Gastroesophageal sphincter (tissue), 4 donors: ENCODE results near the gene HUS1. TPM values are rescaled to one million over a fixed set of nuclear protein-coding genes. Genes with fewer than 3 reads are reported as not detected.

Experiments
- ATAC-seq: fragments of 150-250 bp; one replicate; pipeline ENCODE4 v1.9.1; 2016; ENCODE audit warnings: mild to moderate bottlenecking, moderate library complexity
- H3K27ac ChIP-seq, 4 donors: fragments of 200-600 bp; sonication (generic) in 3 of 4; 1 replicate in 3 of 4; 2 replicates in 1 of 4; pipeline ENCODE4 v1.5.1; 2016 to 2019
- H3K27me3 ChIP-seq: fragments of 200-600 bp; sonication (generic); one replicate; pipeline ENCODE4 v1.5.1; 2019
- H3K36me3 ChIP-seq, 2 donors: fragments of 200-600 bp; sonication (generic); one replicate each; pipeline ENCODE4 v1.5.1; 2019; ENCODE audit warnings: control low read depth in 1 of 2
- H3K4me1 ChIP-seq, 3 donors: fragments of 200-600 bp; sonication (generic); 1 replicate in 2 of 3; 2 replicates in 1 of 3; pipeline ENCODE4 v1.5.1; 2016 to 2019; ENCODE audit warnings: control low read depth in 2 of 3
- H3K4me3 ChIP-seq, 2 donors: fragments of 200-600 bp; sonication (generic); one replicate each; pipeline ENCODE4 v1.5.1; 2019; ENCODE audit warnings: mild to moderate bottlenecking in 1 of 2, moderate library complexity in 1 of 2
- H3K9me3 ChIP-seq, 3 donors: fragments of 200-600 bp; sonication (generic); one replicate each; pipeline ENCODE4 v1.5.1; 2017 to 2019; ENCODE audit warnings: control low read depth in 2 of 3
- EP300 ChIP-seq: sonication (generic); formaldehyde crosslinking; IDR thresholded peaks from one replicate; pipeline ENCODE4 v1.6.1; 2017; ENCODE audit warnings: antibody characterized with exemption, mild to moderate bottlenecking
- POLR2A ChIP-seq, 2 donors: fragments of 450-650 bp; IDR thresholded peaks; one replicate each; pipeline ENCODE4 v1.6.1; 2017; ENCODE audit warnings: antibody characterized with exemption in 2 of 2, mild to moderate bottlenecking in 2 of 2, moderate library complexity in 1 of 2
- POLR2AphosphoS5 ChIP-seq: sonication (generic); formaldehyde crosslinking; IDR thresholded peaks from one replicate; pipeline ENCODE4 v1.6.1; 2017; ENCODE audit warnings: antibody characterized with exemption
- WGBS, 2 donors: methylation state at CpG; one replicate each; pipeline ENCODE4 v1.1.5; 2018; ENCODE audit warnings: low coverage in 1 of 2; 5-methylcytosine and 5-hydroxymethylcytosine counted together
- total RNA-seq, 4 donors: library from RNA; depleted of rRNA; stranded (reverse); fragments of >200 nt; gene quantifications; one replicate each; pipeline ENCODE4 v1.1.0, GENCODE V29; 2016
- TF ChIP-seq, protein P1 (sequence below), 4 experiments: fragments of 200-600 bp in 2 of 4; fragments of 450-650 bp in 2 of 4; sonication (generic) in 1 of 4; IDR thresholded peaks; one replicate each; pipeline ENCODE4 v1.5.1; 2017 to 2019; ENCODE audit warnings: antibody characterized with exemption in 4 of 4, mild to moderate bottlenecking in 2 of 4, moderate library complexity in 2 of 4

The HUS1 gene
- total RNA-seq, 4 donors from 2014 or later, result 13.7 to 32.7 (median 19.7) TPM

DNA sequence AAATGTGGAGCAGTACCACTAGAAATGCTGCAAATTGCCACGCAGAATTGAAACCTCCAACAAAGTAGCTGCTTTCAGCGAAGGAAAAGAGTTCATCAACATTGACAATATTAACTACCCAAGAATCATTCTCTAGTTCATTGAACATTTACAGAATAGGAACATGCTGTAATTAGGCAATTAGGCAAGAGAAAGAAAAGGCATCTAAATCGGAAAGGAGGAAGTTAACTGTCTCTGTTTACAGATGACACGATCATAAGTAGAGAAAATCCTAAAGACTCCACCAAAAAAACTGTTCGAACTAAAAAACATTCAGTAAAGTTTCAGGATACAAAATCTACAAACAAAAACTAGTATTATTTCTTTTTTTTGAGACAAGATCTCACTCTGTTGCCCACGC, 22.3 kb downstream of the HUS1 start:
- WGBS, 2 donors, result 71 to 72% methylated on average over 6 of the region's 6 CpGs
- Histone ChIP-seq H3K27me3 (no peaks in the 10 kb centered on the region), H3K4me1 (no peaks in the 10 kb centered on the region), H3K27ac (no peak overlapping the region), H3K9me3 (no peaks in the 10 kb centered on the region), H3K36me3 (peaks cover 0 to 54% of the 10 kb centered on the region in 2 donors), H3K4me3 (no peak overlapping the region)
- TF ChIP-seq POLR2AphosphoS5 (no peak), POLR2A (IDR thresholded peaks at IDR 0.05) (no peak), EP300 (no peak)
- TF ChIP-seq, protein P1, sequence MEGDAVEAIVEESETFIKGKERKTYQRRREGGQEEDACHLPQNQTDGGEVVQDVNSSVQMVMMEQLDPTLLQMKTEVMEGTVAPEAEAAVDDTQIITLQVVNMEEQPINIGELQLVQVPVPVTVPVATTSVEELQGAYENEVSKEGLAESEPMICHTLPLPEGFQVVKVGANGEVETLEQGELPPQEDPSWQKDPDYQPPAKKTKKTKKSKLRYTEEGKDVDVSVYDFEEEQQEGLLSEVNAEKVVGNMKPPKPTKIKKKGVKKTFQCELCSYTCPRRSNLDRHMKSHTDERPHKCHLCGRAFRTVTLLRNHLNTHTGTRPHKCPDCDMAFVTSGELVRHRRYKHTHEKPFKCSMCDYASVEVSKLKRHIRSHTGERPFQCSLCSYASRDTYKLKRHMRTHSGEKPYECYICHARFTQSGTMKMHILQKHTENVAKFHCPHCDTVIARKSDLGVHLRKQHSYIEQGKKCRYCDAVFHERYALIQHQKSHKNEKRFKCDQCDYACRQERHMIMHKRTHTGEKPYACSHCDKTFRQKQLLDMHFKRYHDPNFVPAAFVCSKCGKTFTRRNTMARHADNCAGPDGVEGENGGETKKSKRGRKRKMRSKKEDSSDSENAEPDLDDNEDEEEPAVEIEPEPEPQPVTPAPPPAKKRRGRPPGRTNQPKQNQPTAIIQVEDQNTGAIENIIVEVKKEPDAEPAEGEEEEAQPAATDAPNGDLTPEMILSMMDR (IDR thresholded peaks at IDR 0.05), result no peak
- no peak for ATAC-seq

GRCh38 chr7:47956220-47956619, 23.2 kb downstream of the HUS1 start:
- H3K4me3 ChIP-seq, result no peak overlapping the region
- TF ChIP-seq, protein P1 (IDR thresholded peaks at IDR 0.05), result no peak
- no peak for TF ChIP-seq POLR2AphosphoS5
- no peaks in the 10 kb centered on the region for H3K4me1 ChIP-seq
- H3K27me3 ChIP-seq, result no peaks in the 10 kb centered on the region
- 78% methylated on average over 2 of the region's 6 CpGs; no CpG with 5 or more reads in 1 of the 2 donors for WGBS, 2 donors
- H3K27ac ChIP-seq, result no peak overlapping the region
- H3K9me3 ChIP-seq, result no peaks in the 10 kb centered on the region
- no peak for ATAC-seq
- peaks cover 0 to 44% of the 10 kb centered on the region in 2 donors for H3K36me3 ChIP-seq

GRCh38 chr7:47954231-47954911, 25.0 kb downstream of the HUS1 start:
- 82 to 84% methylated on average over 2 to 4 of the region's 4 CpGs for WGBS, 2 donors
- H3K9me3 ChIP-seq, result no peaks in the 10 kb centered on the region
- H3K36me3 ChIP-seq, result peaks cover 0 to 39% of the 10 kb centered on the region in 2 donors
- H3K27ac ChIP-seq, result no peak overlapping the region
- H3K27me3 ChIP-seq, result no peaks in the 10 kb centered on the region
- H3K4me1 ChIP-seq, result no peaks in the 10 kb centered on the region
- TF ChIP-seq POLR2AphosphoS5, result no peak
- no peak for TF ChIP-seq POLR2A (IDR thresholded peaks at IDR 0.05)
- no peak for TF ChIP-seq EP300
- ATAC-seq, result no peak
- H3K4me3 ChIP-seq, result no peak overlapping the region

DNA sequence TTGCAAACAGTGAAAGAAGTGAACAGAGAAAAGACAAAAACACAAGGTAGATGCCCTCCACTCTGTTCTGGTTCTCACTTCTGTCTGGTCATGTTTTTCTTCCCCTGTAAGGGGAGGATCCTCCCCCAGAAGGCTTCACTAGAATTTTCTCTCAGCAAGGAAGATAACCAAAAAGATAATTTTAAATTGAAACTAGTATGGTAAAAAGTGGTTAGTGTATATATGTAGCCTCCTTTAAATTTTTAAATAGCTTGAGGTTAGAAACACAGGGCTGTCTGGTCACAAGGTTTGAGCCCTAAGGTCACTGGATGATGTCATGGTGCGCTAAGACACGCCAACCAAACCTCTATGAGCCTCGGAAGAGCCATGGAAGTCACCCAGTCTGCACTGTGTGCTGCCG, 25.6 kb downstream of the HUS1 start:
- 67 to 91% methylated on average over 4 of the region's 4 CpGs for WGBS, 2 donors
- TF ChIP-seq POLR2AphosphoS5, result no peak
- no peak for TF ChIP-seq POLR2A (IDR thresholded peaks at IDR 0.05)
- no peak for TF ChIP-seq EP300
- TF ChIP-seq, protein P1 (IDR thresholded peaks at IDR 0.05), result no peak
- Histone ChIP-seq H3K9me3 (no peaks in the 10 kb centered on the region), H3K4me1 (no peaks in the 10 kb centered on the region), H3K36me3 (peaks cover 0 to 39% of the 10 kb centered on the region in 2 donors), H3K4me3 (no peak overlapping the region), H3K27me3 (no peaks in the 10 kb centered on the region), H3K27ac (no peak overlapping the region)
- ATAC-seq, result no peak

DNA sequence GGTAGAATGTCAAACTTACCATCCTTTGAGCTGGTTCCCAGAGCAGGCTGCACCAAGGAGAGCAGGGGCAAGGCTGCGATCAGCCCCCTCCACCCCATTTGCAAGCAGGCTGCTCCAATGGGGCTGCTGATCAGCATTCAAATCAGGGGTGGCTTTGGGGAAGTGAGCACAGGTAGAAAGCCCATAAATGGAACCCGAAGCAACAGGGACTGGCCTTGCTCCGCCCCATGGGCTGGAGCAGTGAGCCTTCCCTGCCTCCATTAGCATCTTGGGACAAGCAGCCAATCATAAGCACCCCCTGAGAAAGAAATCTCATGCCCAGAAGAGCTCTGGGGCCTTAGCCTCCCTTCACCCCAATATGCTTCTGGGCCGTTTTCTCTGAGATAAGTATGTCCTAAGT, 27.2 kb downstream of the HUS1 start:
- Histone ChIP-seq H3K9me3 (no peaks in the 10 kb centered on the region), H3K36me3 (peaks cover 0 to 35% of the 10 kb centered on the region in 2 donors), H3K4me1 (no peaks in the 10 kb centered on the region), H3K4me3 (no peak overlapping the region), H3K27ac (no peak overlapping the region), H3K27me3 (no peaks in the 10 kb centered on the region)
- TF ChIP-seq POLR2A (IDR thresholded peaks at IDR 0.05) (no peak), EP300 (no peak)
- WGBS, 2 donors, result 57 to 100% methylated on average over 1 of the region's 4 CpGs
- ATAC-seq, result no peak

GRCh38 chr7:47951374-47951773, 28.0 kb downstream of the HUS1 start:
- H3K4me1 ChIP-seq, result no peaks in the 10 kb centered on the region
- H3K36me3 ChIP-seq, result peaks cover 0 to 26% of the 10 kb centered on the region in 2 donors
- H3K27me3 ChIP-seq, result no peaks in the 10 kb centered on the region
- no peaks in the 10 kb centered on the region for H3K9me3 ChIP-seq
- H3K27ac ChIP-seq, result no peak overlapping the region
- no peak overlapping the region for H3K4me3 ChIP-seq
- no peak for ATAC-seq
- TF ChIP-seq POLR2A (IDR thresholded peaks at IDR 0.05), result no peak
- TF ChIP-seq EP300, result no peak
- TF ChIP-seq, protein P1 (IDR thresholded peaks at IDR 0.05), result no peak
- TF ChIP-seq POLR2AphosphoS5, result no peak
